Stimulated activated CD8-positive, alpha-beta memory T cell treated with anti-CD3 and anti-CD28 coated beads, Interleukin-12 subunit alpha, Interleukin-12 subunit beta, amount 100 ng/mL, for 1 hour (primary cell): ENCODE measurements around the gene BIVM.

Experiments
- DNase-seq: peaks from one replicate; pipeline ENCODE4 v3.0.0-alpha.2; 2020; ENCODE audit warnings: low read depth

Gene BIVM

GRCh38 chr13:102784483-102784882, 14.4 kb upstream of the BIVM start:
- no peak for DNase-seq

DNA sequence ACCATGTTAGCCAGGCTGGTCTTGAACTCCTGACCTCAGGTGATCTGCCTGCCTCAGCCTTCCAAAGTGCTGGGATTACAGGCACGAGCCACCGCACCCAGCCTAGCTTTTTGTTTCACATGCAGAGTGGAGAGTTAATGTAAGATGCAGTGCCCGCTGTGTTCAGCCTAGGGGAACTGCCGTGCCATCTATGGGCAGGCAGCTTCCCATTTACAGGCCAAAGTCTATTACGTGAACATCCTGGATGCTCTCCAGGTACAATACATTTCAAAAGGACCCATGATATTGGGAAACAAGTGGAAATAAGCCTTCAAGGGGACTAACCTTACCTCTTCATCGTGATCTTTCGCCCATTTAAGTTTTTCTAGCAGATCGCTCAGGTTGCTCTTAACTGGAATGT, 10.2 kb upstream of the BIVM start:
- no peak for DNase-seq

- no peak for DNase-seq
Measured at GRCh38 chr13:102792396-102792795, 6.5 kb upstream of the BIVM start.

DNA sequence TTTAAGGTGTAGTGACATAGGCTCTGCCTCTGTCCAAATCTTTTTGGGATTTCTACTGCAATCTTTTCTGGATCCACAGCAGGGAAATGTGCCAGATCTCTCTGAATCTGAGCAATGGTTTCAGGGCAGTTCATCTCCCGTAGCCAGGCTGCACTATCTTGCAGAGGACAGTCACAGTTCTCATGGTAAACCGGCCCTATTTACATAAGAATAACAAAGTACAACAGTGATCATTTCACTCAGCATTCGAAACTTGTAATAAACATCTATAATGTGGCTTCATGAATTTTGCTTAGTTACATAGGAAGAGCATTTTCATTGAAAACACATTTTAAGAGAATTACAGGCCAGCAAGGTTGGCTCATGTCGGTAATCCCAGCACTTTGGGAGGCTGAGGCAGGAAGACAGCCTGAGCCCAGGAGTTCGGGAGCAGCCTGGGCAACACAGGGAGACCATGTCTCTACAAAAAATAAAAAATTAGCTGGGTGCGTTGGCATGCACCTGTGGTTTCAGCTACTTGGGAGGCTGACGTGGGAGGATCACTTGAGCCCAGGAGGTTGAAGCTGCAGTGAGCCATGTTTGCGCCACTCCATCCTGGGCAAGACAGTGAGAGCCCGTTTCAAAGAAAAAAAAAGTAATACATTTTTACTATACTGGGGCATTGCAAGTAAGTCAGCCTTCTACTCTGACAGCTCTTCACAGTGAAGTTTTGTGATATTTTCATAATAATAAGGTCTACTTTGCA, 5.1 kb upstream of the BIVM start:
- DNase-seq: no peak

DNA sequence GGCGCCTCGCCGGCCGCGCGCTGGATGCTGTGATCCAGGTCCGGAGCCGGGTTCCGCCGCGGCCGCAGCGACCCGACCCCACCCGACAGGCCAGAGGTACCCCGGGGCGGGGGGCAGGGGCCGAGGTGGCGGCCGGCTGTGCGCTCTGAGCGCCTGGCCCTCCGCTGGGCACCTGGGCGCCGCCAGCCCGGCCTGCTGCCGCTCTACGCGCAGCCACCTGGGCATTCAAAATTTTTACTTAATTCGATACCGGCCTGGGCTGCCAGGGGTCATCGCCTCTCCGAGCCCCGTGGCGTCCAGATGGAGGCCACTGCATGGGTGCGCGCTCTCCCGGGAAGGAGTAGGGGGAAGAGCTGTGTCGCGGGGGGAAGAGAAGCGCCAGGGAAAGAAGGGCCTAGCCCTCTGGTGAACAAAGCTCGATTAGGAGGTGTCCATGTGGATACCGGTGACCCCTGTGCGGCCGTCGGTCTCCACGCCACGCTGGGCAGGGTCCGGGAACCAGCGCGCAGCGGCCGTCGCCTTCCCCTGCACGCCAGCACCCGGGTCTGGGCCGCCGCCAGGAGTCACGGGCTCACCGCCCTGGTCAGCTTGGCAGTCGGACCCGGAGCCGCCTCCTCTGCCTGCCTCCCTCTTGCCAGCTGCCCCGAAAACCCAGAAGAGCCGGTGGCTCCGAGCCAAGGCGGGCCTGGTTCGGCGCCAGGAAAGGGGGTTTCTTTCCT, 666 bp downstream of the BIVM start:
- DNase-seq: no peak

DNA sequence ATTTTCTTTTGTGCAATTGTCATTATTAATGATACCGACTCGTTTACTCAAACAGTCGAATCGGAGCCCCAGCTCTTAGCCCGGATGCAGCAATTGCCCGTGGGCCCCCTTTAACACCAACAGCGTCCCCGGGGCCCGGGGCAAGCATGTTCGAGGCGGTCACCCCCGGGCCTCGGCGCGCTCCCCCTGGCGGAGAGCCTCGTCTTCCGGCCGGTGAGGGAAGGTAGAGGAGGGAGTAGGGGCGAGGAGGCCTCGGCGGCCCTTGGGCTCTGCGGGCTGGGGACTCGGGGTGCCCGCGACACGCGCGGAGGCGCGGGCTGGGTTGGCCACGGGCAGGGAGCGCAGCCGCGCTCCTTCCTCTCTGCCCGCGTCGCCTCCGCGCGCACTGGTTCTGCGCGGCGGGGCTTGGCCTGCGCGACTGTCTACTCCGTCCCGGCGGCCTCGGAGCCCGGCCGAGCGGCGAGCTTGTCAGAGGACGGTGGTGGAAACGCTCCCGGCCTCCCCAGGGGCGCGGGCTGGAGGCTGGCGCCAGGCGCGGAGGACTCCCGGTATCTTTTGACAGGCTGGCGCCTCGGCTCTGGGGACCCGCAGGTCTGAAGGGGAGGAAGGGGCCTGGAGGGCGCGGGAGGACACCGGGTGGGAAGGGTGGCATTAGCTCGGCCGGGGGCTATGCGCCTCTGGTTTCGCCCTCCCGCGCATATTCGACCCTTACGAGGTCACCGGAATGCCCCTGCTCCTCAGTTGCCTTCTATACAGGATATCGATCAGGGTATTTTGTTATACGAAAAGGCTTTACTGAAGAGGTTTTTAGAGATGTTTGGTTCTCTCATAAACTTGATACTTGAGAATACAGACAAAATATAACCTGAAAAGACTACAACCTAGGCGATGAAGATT, 1.5 kb downstream of the BIVM start:
- DNase-seq: peak; percentile 68

- no peak for DNase-seq
Measured at GRCh38 chr13:102805680-102806079, 6.8 kb downstream of the BIVM start.

- DNase-seq: no peak
Measured at GRCh38 chr13:102807699-102808098, 8.8 kb downstream of the BIVM start.

GRCh38 chr13:102812611-102813287, 13.8 kb downstream of the BIVM start:
- DNase-seq: no peak

DNA sequence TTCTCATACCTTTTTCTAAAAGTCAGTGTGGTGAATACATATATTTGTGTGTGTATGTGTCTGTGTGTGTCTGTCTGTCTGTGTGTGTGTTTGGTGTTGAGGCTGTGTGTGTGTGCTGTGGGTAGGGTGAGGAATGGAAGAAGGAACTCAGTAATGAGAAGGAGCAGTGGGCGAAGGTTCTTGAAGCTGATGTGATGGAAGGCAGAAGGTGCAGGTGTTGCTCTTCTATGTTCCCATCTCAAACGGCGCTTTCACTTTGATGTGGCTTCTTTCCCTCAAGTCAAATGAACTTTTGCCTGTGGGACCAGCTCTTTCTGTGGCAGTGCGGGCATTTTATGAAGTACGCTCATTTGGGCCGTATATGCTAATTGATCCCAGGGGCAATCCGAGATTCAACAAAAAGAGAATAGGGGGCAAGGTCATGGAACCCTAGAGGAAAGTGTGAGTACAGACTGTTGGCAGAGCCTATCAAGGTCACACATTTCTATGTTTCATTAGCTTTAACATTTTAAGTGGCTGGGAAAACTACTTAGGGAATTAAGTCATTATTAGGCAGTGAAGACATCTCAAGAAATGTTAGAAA, 15.2 kb downstream of the BIVM start:
- DNase-seq: no peak

- no peak for DNase-seq
Measured at GRCh38 chr13:102814793-102815192, 15.9 kb downstream of the BIVM start.

DNA sequence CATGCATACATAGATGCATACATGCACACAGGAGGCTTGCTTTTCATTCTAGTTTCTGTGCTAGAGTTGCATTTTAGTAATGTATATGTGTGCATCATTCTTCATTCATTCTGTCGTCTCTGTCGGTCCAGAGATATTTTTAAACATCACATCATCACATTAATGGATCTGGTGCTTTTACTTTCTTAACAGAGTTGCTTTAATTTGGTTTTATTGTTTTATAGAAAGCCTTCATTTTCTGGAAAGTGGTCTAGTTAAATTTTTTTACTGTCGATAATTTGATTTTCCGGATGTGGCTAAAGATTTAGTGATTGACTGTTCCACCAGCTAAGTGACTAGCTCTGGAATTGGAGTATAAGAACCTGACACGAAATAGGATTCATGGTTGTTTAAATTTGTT, 16.9 kb downstream of the BIVM start:
- no peak for DNase-seq

DNA sequence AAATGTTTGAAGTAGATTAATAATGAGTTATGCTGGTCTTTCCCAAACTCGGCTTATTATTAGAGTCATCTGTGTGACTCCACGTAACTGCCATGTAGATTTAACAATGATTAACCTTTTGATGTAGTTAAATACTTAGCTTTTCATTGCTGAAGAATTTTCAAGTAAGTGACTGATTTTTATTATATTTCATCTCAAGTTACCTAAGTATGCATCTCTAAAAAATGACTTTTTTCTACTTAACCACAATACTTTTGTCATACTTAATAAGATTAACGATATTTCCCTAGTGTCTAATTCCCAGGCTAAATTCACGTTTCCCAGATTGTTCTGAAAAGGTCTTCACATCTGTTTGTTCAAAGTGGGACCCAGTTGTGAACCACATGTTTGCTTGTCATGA, 17.8 kb downstream of the BIVM start:
- DNase-seq: no peak

GRCh38 chr13:102817241-102817640, 18.3 kb downstream of the BIVM start:
- no peak for DNase-seq

DNA sequence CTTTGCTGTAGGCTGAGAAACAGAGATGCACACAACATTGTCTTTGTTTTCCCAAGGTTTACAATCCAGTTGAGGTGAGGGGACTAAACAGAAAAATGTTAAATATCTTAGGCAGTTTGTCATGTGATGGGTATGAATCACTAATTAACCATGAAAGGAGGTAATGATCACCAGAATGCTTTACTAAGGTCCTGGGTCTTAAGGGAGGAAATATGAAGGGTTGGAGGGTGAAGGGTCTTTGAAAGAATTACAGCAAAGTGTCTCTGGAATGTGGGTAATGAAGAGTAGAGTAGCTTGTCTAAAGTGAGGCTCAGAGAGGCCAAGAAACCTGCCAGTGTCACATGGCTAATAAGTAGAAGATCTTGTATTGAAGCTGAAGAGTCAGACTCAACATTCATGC, 19.0 kb downstream of the BIVM start:
- DNase-seq: no peak

- no peak for DNase-seq
Measured at GRCh38 chr13:102825400-102825799, 26.5 kb downstream of the BIVM start.

GRCh38 chr13:102825921-102826706, 27.2 kb downstream of the BIVM start:
- no peak for DNase-seq

- DNase-seq: no peak
Measured at GRCh38 chr13:102830646-102831045, 31.7 kb downstream of the BIVM start.

DNA sequence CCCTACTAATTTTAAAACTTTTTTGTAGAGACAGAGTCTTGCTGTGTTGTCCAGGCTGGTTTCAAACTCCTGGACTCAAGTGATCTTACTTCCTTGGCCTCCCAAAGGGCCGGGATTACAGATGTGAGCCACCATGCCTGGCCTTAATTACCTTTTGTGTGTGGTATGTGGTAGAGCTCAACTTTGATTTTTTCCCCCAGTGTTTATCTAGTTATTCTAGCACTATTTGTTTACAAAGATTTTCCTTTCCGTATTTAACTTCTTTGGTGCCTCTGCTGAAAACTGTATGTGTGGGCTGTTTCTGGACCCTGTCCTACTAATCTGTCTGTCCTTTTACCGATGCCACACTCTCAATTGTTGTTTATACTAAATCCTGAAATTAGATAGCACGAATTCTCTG, 37.6 kb downstream of the BIVM start:
- DNase-seq: no peak

DNA sequence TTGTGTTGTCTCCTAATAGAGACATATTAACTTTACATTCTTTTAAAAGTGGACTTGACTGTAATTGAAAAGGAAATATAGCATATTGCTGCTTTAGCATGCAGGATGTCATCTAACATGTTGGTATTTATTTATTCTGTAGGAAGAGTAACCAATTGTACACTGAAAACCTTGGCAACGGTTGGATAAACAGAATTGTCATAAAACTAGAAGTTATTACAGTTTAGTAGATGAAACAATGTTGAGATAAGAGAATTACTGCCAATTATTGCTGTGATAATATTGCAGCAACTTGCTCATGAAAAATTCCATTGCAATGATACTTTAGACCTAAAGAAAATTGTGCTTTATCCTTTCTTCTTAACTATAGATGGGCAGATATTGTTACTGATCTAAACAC, 39.4 kb downstream of the BIVM start:
- no peak for DNase-seq

GRCh38 chr13:102838982-102839381, 40.1 kb downstream of the BIVM start:
- no peak for DNase-seq
